GM19023 (cell line): Measurements from ENCODE around the gene FOXP2.

Experiments
- ATAC-seq: cut with Tn5 transposase; IDR thresholded peaks from one replicate; pipeline ENCODE4 v1.9.1; 2021; ENCODE audit warnings: mild to moderate bottlenecking, moderate library complexity; ENCODE audit not compliant: unreplicated experiment

Gene FOXP2

GRCh38 chr7:114649689-114650088 lies 235.1 kb downstream of the FOXP2 start:
- no peak for ATAC-seq

DNA sequence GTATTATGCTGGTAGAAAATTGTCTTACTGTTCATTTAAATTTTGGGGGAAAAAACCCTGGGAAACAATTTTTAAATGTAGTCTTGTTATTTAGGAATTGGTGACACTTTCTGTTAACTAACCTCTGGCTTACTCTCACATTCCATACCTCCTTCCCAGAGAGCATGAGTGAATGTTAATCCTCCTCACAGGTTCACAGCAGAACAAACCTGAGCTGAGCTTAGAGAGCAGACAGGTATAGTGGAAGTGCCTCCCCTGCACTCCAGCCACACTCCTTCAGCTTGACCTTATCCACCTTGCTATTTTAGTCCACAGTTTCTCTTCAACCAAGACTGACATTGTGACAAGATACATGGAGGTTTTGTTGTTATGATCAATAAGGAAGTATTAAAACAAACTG lies 235.9 kb downstream of the FOXP2 start:
- ATAC-seq: no peak

- no peak for ATAC-seq
Observed at GRCh38 chr7:114652041-114652440, 237.4 kb downstream of the FOXP2 start.

DNA sequence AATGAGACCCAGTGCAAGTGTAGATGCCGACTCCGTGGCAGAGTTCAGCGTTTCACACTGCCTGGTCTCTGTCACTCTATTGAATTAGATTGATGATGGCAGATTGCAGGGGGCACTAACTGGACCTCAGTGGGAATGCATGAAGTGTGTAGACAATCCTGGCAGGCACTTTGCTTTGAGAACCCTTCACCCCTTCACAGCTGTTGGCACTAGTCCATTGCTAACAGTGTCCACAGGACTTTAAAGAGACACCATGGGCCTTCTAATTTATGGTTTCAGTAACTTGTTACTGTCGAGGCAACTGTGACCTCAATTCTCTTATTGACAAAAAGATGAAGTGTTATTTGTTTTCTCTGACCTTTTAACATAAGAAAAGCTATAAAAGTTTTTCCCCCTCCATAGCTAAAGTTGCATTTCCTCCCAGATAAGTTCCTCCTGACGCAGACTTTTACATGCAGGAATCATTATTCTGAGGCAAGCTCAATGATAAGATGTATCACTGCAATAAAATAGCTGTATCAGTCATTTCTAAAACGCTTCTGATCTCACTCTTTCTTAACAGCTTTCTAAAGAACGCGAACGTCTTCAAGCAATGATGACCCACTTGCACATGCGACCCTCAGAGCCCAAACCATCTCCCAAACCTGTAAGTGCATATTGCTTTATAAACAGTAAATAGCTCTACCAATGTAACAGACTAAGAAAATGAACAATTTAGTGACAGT lies 238.9 kb downstream of the FOXP2 start:
- no peak for ATAC-seq

DNA sequence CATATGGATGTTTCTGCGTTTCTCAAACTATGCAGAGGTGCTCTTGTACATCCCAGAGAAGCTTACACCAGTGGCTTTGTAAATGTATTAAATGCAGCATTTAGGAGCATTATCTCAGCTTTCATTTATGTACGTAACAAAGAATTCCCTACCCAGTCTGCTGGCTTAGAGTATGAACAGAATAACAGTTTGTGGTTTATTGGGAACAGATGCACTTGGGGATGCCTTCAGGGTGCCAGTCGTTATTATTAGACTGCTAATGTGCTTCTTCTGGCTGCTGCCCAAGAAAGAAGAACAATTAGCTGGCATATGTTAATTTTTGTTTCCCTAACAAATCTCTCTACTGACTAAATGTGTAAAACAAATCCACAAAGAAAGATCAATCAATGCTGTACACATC lies 241.9 kb downstream of the FOXP2 start:
- no peak for ATAC-seq

DNA sequence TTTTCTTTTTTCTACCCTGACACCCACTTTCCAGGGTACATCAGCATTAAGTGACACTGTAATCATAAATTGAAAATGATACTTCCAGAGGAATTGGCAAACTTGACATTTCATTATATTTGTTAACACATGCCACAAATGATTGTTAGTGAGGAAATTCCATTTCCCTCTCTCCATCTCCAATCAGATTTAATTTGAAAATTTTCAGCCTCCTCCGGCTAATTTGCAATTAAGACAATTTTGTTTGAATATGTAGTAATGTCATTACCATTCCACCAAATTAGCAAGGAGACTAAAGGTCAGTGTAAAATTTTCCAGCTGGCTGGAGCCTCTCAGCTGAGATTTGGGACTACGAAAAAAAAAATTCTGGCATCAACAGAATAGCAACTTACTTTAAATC lies 242.7 kb downstream of the FOXP2 start:
- ATAC-seq: no peak

DNA sequence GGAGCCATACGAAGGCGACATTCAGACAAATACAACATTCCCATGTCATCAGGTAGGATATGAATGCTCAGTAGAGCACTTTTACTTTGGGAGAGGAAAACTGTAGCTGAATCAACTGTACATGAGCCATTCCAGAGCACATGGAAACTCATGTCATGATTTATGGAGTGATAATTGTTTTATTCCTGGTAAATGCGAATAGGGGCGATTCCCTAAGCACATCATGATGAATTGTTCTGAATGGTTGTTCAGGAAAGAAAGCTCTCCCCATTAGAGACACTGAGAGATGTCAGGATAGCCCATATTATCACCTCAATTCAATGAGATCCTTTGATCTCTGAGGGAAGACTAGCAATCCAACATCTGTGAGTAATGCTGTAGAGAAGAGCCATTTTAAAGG lies 243.6 kb downstream of the FOXP2 start:
- ATAC-seq: no peak

GRCh38 chr7:114659409-114660125 lies 245.0 kb downstream of the FOXP2 start:
- ATAC-seq: no peak

- ATAC-seq: no peak
Observed at GRCh38 chr7:114660126-114660486, 245.5 kb downstream of the FOXP2 start.

DNA sequence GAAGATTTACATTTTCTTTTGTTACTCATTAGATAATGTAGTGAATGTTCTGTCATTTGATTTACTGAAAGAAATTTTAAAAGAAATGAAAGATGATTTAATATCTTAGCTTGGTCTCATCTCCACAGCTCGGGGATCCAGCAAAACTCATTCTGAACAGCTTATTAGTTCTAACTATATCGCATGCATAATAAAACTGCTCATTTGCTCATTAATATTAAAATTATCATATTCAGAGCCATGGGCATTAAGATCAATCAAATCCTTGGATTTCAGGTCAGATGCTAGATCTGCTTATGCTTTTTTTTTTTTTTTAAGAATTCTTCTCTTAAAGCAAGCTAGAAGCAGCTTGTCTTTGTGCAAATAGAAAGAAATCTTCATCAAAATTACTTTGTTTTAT lies 246.1 kb downstream of the FOXP2 start:
- no peak for ATAC-seq

DNA sequence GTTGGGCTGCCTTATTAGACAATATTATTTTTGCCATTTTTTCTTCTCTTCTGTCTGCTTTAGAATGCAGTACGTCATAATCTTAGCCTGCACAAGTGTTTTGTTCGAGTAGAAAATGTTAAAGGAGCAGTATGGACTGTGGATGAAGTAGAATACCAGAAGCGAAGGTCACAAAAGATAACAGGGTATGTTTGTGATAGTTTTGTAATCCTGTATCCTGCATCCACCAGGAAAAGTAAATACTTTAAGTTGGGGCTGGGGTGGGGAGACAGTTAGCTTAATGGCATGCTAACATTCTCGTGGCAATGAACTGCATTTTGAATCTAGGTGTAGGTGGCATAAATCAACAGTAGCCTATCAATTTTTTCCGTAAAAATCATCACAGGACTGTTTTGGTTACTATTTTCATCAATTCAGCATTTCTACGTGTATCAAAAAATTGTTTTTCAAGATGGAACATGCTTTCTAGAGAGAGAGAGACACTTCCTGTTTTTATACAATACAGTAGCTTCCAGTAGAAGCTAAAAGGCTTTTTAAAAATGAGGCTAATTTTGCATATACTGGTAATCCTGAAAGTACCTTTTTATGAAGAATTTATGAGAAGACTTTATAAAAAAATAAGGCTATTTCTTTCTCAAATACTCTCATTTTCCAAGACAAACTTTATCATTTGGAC lies 247.5 kb downstream of the FOXP2 start:
- ATAC-seq: no peak

DNA sequence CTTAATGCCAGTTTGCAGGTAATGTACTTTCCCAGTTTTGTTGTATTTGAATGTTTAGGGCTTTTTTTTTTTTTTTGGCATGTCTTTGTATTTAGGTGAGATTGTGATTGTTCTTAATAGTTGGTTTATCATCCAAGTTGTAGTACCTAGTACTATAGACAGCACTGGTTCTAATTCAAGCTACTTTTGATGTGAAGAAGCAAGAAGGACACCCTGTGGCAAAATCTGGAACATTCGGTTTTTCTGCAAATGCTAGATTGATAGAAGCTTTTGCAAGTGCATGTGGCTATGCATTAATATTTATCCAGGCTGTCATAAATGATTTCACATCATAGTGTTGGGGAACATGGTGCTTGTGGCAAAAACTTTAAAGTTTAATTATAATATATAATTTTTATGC lies 248.9 kb downstream of the FOXP2 start:
- ATAC-seq: no peak

- no peak for ATAC-seq
Observed at GRCh38 chr7:114670676-114671075, 256.1 kb downstream of the FOXP2 start.

- ATAC-seq: no peak
Observed at GRCh38 chr7:114671563-114672123, 257.0 kb downstream of the FOXP2 start.

DNA sequence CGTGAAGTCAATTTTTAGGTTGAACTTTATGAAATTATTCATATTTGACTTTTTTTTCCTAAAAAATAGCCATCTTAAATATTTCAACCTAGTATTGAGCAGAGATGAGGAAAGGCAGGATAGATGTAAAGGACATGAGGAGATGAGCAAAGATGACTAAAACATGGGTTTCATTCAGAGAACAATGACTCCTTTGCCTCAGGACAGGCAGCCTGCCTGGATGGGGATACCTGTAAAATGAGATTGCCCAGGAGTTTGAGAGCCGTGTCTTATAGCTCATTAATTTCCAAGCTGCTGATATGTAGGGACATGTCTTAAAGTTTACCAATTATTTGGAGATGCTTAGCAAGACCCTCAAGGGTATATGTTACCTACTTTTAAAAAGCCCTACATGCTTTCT lies 263.5 kb downstream of the FOXP2 start:
- ATAC-seq: no peak

GRCh38 chr7:114687238-114687637 lies 272.6 kb downstream of the FOXP2 start:
- no peak for ATAC-seq

GRCh38 chr7:114688443-114689055 lies 273.9 kb downstream of the FOXP2 start:
- no peak for ATAC-seq

GRCh38 chr7:114689406-114689805 lies 274.8 kb downstream of the FOXP2 start:
- no peak for ATAC-seq

GRCh38 chr7:114691605-114692004 lies 277.0 kb downstream of the FOXP2 start:
- ATAC-seq: no peak

DNA sequence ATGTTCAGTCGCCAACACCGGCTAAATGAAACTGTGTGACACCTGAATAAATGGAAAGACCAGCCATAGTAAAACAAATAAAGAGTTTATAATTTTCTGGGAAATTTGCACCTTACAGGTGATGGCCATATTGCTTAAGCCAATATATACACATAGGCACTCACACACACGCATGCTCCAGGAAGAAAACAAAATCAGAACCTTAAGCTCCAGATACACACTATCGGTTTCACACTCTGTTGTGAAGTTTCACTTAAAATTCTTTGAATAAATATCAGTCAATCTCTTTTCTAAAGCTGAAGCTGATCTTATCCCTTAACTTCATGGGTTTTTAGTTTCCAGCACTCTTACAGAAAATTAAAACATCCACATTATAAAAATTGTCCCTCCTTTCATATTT lies 280.6 kb downstream of the FOXP2 start:
- ATAC-seq: no peak

- ATAC-seq: no peak
Observed at GRCh38 chr7:114700247-114700928, 285.8 kb downstream of the FOXP2 start.
